Small intestine (tissue), 7 donors: Measurements from ENCODE around the gene FGF6. TPM values are rescaled to one million over a fixed set of nuclear protein-coding genes. Genes with fewer than 3 reads are reported as not detected.
"Not testable (repeated sequence)": the region's sequence is repeated elsewhere in the genome, so short reads cannot be mapped to it uniquely, and the experiment has no call there.

Experiments used
- DNase-seq, 2 donors: peaks; one replicate each; pipeline versions ENCODE4 v3.0.0 to v3.0.0-alpha.2; 2013
- FAIRE-seq: peaks from 2 replicates; lab custom pipeline; 2012; peaks lifted over from hg19 to GRCh38; lab: Jason Lieb, UNC
- H3K27ac ChIP-seq, 3 donors: one replicate each; pipeline ENCODE4 v1.5.1; 2013; ENCODE audit warnings: low read length in 2 of 3, mild to moderate bottlenecking in 2 of 3, control low read depth in 1 of 3, inconsistent platforms in 1 of 3, low read depth in 1 of 3, moderate library complexity in 1 of 3
- H3K27me3 ChIP-seq, 3 donors: one replicate each; pipeline ENCODE4 v1.6.1; 2013; ENCODE audit warnings: low read length in 3 of 3, inconsistent platforms in 1 of 3; ENCODE audit not compliant: control insufficient read depth in 3 of 3, insufficient read depth in 3 of 3
- H3K36me3 ChIP-seq, 3 donors: one replicate each; pipeline ENCODE4 v1.6.1; 2013; ENCODE audit warnings: low read length in 3 of 3, inconsistent platforms in 1 of 3, low read depth in 1 of 3, mild to moderate bottlenecking in 1 of 3, moderate library complexity in 1 of 3; ENCODE audit not compliant: control insufficient read depth in 3 of 3, insufficient read depth in 2 of 3
- H3K4me1 ChIP-seq, 3 donors: one replicate each; pipeline ENCODE4 v1.6.1; 2013; ENCODE audit warnings: low read length in 2 of 3, inconsistent platforms in 1 of 3, low read depth in 1 of 3, mild to moderate bottlenecking in 1 of 3, moderate library complexity in 1 of 3; ENCODE audit not compliant: control insufficient read depth in 3 of 3, insufficient read depth in 2 of 3
- H3K4me3 ChIP-seq, 3 donors: one replicate each; pipeline ENCODE4 v1.5.1; 2013; ENCODE audit warnings: low read length in 3 of 3, control low read depth in 1 of 3, inconsistent platforms in 1 of 3, low read depth in 1 of 3, mild to moderate bottlenecking in 1 of 3, moderate library complexity in 1 of 3
- H3K9me3 ChIP-seq, 2 donors: one replicate each; pipeline ENCODE4 v1.6.1; 2013; ENCODE audit warnings: low read depth in 1 of 2, low read length in 1 of 2; ENCODE audit not compliant: control insufficient read depth in 2 of 2, insufficient read depth in 1 of 2
- WGBS, 3 donors: extraction: QIAGEN DNeasy Blood & Tissue Kit; methylation state at CpG; one replicate each; pipeline ENCODE4 v1.1.7; 2013; 5-methylcytosine and 5-hydroxymethylcytosine counted together
- polyA plus RNA-seq, 4 donors: library from polyadenylated mRNA; stranded (reverse) in 3 of 4; unstranded in 1 of 4; fragments of 200-250 nt in 3 of 4; fragments of 120-200 nt in 1 of 4; gene quantifications; one replicate each; pipeline versions ENCODE4 v1.2.1 to v1.2.3, GENCODE V29; 2013
- donor health status: healthy with polysubstance abuse.
- donor health status: control.
- donor health status: control.
- donor health status: Bipolar disorder and iron deficiency.
- donor health status: healthy.

Gene FGF6
- polyA plus RNA-seq, 4 donors = 0.12 TPM; not detected in 3

- peaks cover 0 to 16% of the 10 kb centered on the region in 2 donors for H3K9me3 ChIP-seq
- not testable (repeated sequence) for H3K27ac ChIP-seq, H3K36me3 ChIP-seq, H3K4me3 ChIP-seq, H3K27me3 ChIP-seq, FAIRE-seq, H3K4me1 ChIP-seq
- peak; percentile 19 to 74 for DNase-seq
- WGBS, 3 donors = 57 to 79% (median 66%) methylated on average over 8 of the region's 8 CpGs
These were observed 40.6 kb downstream of the FGF6 start for GRCh38 chr12:4404877-4405637.

- 49 to 78% (median 55%) methylated on average over 4 of the region's 4 CpGs for WGBS, 3 donors
- Histone ChIP-seq H3K27me3 (peaks cover 0 to 2% (median 0%) of the 10 kb centered on the region in 3 donors), H3K4me1 (no peaks in the 10 kb centered on the region), H3K36me3 (no peaks in the 10 kb centered on the region), H3K9me3 (peaks cover 0 to 16% of the 10 kb centered on the region in 2 donors), H3K4me3 (no peak overlapping the region), H3K27ac (no peak overlapping the region)
- FAIRE-seq (no peak), DNase-seq (no peak)
These were observed 42.6 kb downstream of the FGF6 start for GRCh38 chr12:4402996-4403395.

- WGBS, 3 donors = 85 to 90% (median 86%) methylated on average over 3 of the region's 3 CpGs
- no peak for FAIRE-seq
These were observed 44.5 kb downstream of the FGF6 start for GRCh38 chr12:4401117-4401516.

GRCh38 chr12:4395818-4396217 lies 49.8 kb downstream of the FGF6 start:
- no peaks in the 10 kb centered on the region for H3K4me1 ChIP-seq
- H3K27me3 ChIP-seq = peaks cover 0 to 4% (median 2%) of the 10 kb centered on the region in 3 donors
- DNase-seq (no peak), FAIRE-seq (no peak)
- no peaks in the 10 kb centered on the region for H3K9me3 ChIP-seq
- H3K4me3 ChIP-seq = no peak overlapping the region
- no peak overlapping the region for H3K27ac ChIP-seq
- H3K36me3 ChIP-seq = no peaks in the 10 kb centered on the region
- WGBS, 3 donors = 73 to 81% (median 75%) methylated on average over 2 of the region's 2 CpGs

More at GRCh38 chr12:4401117-4401516, 44.5 kb downstream of the FGF6 start:
- Histone ChIP-seq H3K27me3 (peaks cover 0 to 2% (median 0%) of the 10 kb centered on the region in 3 donors), H3K4me3 (no peak overlapping the region), H3K36me3 (no peaks in the 10 kb centered on the region), H3K4me1 (no peaks in the 10 kb centered on the region), H3K9me3 (peaks cover 0 to 16% of the 10 kb centered on the region in 2 donors), H3K27ac (no peak overlapping the region)
- no peak for DNase-seq

GRCh38 chr12:4393211-4393610 lies 52.4 kb downstream of the FGF6 start:
- H3K27ac ChIP-seq = no peak overlapping the region
- H3K27me3 ChIP-seq = peaks cover 0 to 4% (median 0%) of the 10 kb centered on the region in 3 donors
- no peak for FAIRE-seq
- no peaks in the 10 kb centered on the region for H3K4me1 ChIP-seq
- H3K36me3 ChIP-seq = no peaks in the 10 kb centered on the region
- 76 to 81% (median 76%) methylated on average over 5 of the region's 5 CpGs for WGBS, 3 donors
- DNase-seq = no peak
- H3K9me3 ChIP-seq = no peaks in the 10 kb centered on the region
- no peak overlapping the region for H3K4me3 ChIP-seq

GRCh38 chr12:4392223-4392742 lies 53.3 kb downstream of the FGF6 start:
- DNase-seq = no peak
- Histone ChIP-seq H3K4me1 (no peaks in the 10 kb centered on the region), H3K4me3 (no peak overlapping the region), H3K36me3 (no peaks in the 10 kb centered on the region), H3K9me3 (no peaks in the 10 kb centered on the region), H3K27ac (no peak overlapping the region), H3K27me3 (peaks cover 0 to 4% (median 0%) of the 10 kb centered on the region in 3 donors)
- WGBS, 3 donors = 43 to 62% (median 55%) methylated on average over 12 to 15 of the region's 15 CpGs
- FAIRE-seq = no peak

- no peak overlapping the region for H3K27ac ChIP-seq
- H3K36me3 ChIP-seq = no peaks in the 10 kb centered on the region
- no peaks in the 10 kb centered on the region for H3K9me3 ChIP-seq
- H3K4me1 ChIP-seq = no peaks in the 10 kb centered on the region
- no peak overlapping the region for H3K4me3 ChIP-seq
- WGBS, 3 donors = 30 to 48% (median 37%) methylated on average over 2 of the region's 2 CpGs
- FAIRE-seq (no peak), DNase-seq (no peak)
- H3K27me3 ChIP-seq = peaks cover 0 to 2% (median 0%) of the 10 kb centered on the region in 3 donors
These were observed 57.0 kb downstream of the FGF6 start for GRCh38 chr12:4388662-4389061.

- no peak for DNase-seq
- Histone ChIP-seq H3K36me3 (no peaks in the 10 kb centered on the region), H3K4me3 (no peak overlapping the region), H3K27me3 (no peaks in the 10 kb centered on the region), H3K4me1 (no peaks in the 10 kb centered on the region), H3K27ac (no peak overlapping the region), H3K9me3 (no peaks in the 10 kb centered on the region)
- 31 to 49% (median 35%) methylated on average over 1 of the region's 1 CpG for WGBS, 3 donors
- no peak for FAIRE-seq
These were observed 57.6 kb downstream of the FGF6 start for GRCh38 chr12:4388032-4388431.
